PC-3 (cell line): ENCODE measurements around the gene RHOG. TPM values are rescaled to one million over a fixed set of nuclear protein-coding genes. Genes with fewer than 3 reads are reported as not detected.

Source experiments
- ATAC-seq: fragments of 200-7000 bp; cut with Tn5 transposase; 2 replicates; pipeline ENCODE4 v1.9.1; 2020; ENCODE audit warnings: mild to moderate bottlenecking, moderate library complexity
- BruUV-seq: library from RNA; stranded (reverse); fragments of 400-500 nt; replicated peaks from 2 replicates; lab custom pipeline; 2021; lab: Mats Ljungman, UMichigan
- CTCF ChIA-PET: fragments of 300-600 bp; sonication (Branson Sonifier 250); formaldehyde crosslinking; loops from one replicate; lab custom pipeline; 2022; ENCODE audit warnings: antibody characterized with exemption; lab: Charles Lee
- POLR2A ChIA-PET: fragments of 300-600 bp; sonication (Branson Sonifier 250); formaldehyde crosslinking; loops from one replicate; lab custom pipeline; 2022; ENCODE audit warnings: antibody characterized with exemption; ENCODE audit not compliant: unreplicated experiment; lab: Charles Lee
- DNase-seq: peaks from one replicate; pipeline ENCODE4 v3.0.0-alpha.2; 2015
- H2AFZ ChIP-seq: fragments of 300-600 bp; sonication (generic); 2 replicates; pipeline ENCODE4 v1.6.0; 2016; ENCODE audit warnings: antibody characterized with exemption, low read length
- H3F3A ChIP-seq: fragments of 300-600 bp; sonication (generic); one replicate; pipeline ENCODE4 v1.6.0; 2017; ENCODE audit warnings: antibody characterized with exemption, low read length, control low read depth, mild to moderate bottlenecking; ENCODE audit not compliant: unreplicated experiment
- H3K27ac ChIP-seq: fragments of 300-600 bp; sonication (generic); 2 replicates; pipeline ENCODE4 v1.5.1; 2016; ENCODE audit warnings: mild to moderate bottlenecking, low read length
- H3K27me3 ChIP-seq: fragments of 300-600 bp; sonication (generic); 2 replicates; pipeline ENCODE4 v1.6.1; 2016; ENCODE audit warnings: low read length, mixed read lengths
- H3K36me3 ChIP-seq: fragments of 300-600 bp; sonication (generic); 2 replicates; pipeline ENCODE4 v1.6.1; 2016; ENCODE audit warnings: low read depth, mixed run types, low read length, mixed read lengths
- H3K4me1 ChIP-seq: fragments of 300-600 bp; sonication (generic); 2 replicates; pipeline ENCODE4 v1.5.1; 2016; ENCODE audit warnings: low read length; ENCODE audit not compliant: insufficient read depth
- H3K4me2 ChIP-seq: fragments of 300-600 bp; sonication (generic); 2 replicates; pipeline ENCODE4 v1.6.0; 2016; ENCODE audit warnings: low read length
- H3K4me3 ChIP-seq: fragments of 300-600 bp; sonication (generic); 2 replicates; pipeline ENCODE4 v1.5.1; 2016; ENCODE audit warnings: mild to moderate bottlenecking, low read length, mixed read lengths
- H3K79me2 ChIP-seq: fragments of 300-600 bp; sonication (generic); 2 replicates; pipeline ENCODE4 v1.6.1; 2017; ENCODE audit warnings: low read length, mixed read lengths
- H3K9ac ChIP-seq: fragments of 300-600 bp; sonication (generic); 2 replicates; pipeline ENCODE4 v1.6.0; 2016; ENCODE audit warnings: mild to moderate bottlenecking, low read length
- H3K9me2 ChIP-seq: fragments of 300-600 bp; sonication (generic); replicated peaks from 2 replicates; pipeline ENCODE4 v1.6.1; 2016; ENCODE audit warnings: mixed run types, low read length, mixed read lengths
- H3K9me3 ChIP-seq: fragments of 300-600 bp; sonication (generic); 2 replicates; pipeline ENCODE4 v1.6.1; 2016; ENCODE audit warnings: low read length, mixed read lengths
- H4K20me1 ChIP-seq: fragments of 300-600 bp; sonication (generic); 2 replicates; pipeline ENCODE4 v1.6.1; 2016; ENCODE audit warnings: low read length, mixed read lengths
- CTCF ChIP-seq: fragments of 300-600 bp; sonication (generic); conservative IDR thresholded peaks from 2 replicates; pipeline ENCODE4 v1.5.1; 2017; ENCODE audit warnings: antibody characterized with exemption, low read depth, mild to moderate bottlenecking, low read length
- EZH2 ChIP-seq: fragments of 300-600 bp; sonication (generic); IDR thresholded peaks from one replicate; pipeline ENCODE4 v1.6.1; 2017; ENCODE audit warnings: antibody characterized with exemption, mild to moderate bottlenecking, low read length; ENCODE audit not compliant: unreplicated experiment
- EZH2phosphoT487 ChIP-seq: fragments of 300-600 bp; sonication (generic); IDR thresholded peaks from 2 replicates; pipeline ENCODE4 v1.6.1; 2018; ENCODE audit warnings: mild to moderate bottlenecking, antibody characterized with exemption, low read length, borderline replicate concordance
- intact Hi-C: fragments of 100-400 bp; cut with micrococcal nuclease; formaldehyde crosslinking; loops from 2 replicates; pipeline ENCODE4 v1.9.0; 2023
- total RNA-seq: library from RNA; depleted of rRNA; stranded (reverse); fragments of >200 nt; gene quantifications from 2 replicates; pipeline ENCODE4 v1.2.3, GENCODE V29; 2014

The RHOG gene
- total RNA-seq, 1 experiment from 2014 or later: 31.2 TPM

GRCh38 chr11:3834349-3834663 is 6.5 kb downstream of the RHOG start:
- no peaks in the 10 kb centered on the region for H3F3A ChIP-seq
- POLR2A ChIA-PET: no interaction called here
- no peaks in the 10 kb centered on the region for H3K27me3 ChIP-seq
- intact Hi-C loops: no loop called here
- H3K9me2 ChIP-seq: no peaks in the 10 kb centered on the region
- peaks cover 3% of the 10 kb centered on the region for H3K4me1 ChIP-seq
- DNase-seq (no peak), ATAC-seq (no peak)
- TF ChIP-seq EZH2phosphoT487 (no peak), EZH2 (no peak), CTCF (no peak)
- H3K4me3 ChIP-seq: no peak overlapping the region
- H3K9me3 ChIP-seq: no peaks in the 10 kb centered on the region
- peaks cover 11% of the 10 kb centered on the region; the same call in 1 of the 2 replicates for H3K36me3 ChIP-seq
- no peak overlapping the region for H3K9ac ChIP-seq
- no peak overlapping the region for H3K4me2 ChIP-seq
- BruUV-seq: no TSS peak
- H2AFZ ChIP-seq: no peak overlapping the region
- H3K27ac ChIP-seq: no peak overlapping the region
- peaks cover 7% of the 10 kb centered on the region for H4K20me1 ChIP-seq
- peaks cover 76% of the 10 kb centered on the region for H3K79me2 ChIP-seq
- CTCF ChIA-PET: no interaction called here

- H3K9me3 ChIP-seq: no peaks in the 10 kb centered on the region
- peaks cover 5% of the 10 kb centered on the region; the same call in 1 of the 2 replicates for H4K20me1 ChIP-seq
- no TSS peak for BruUV-seq
- ChIA-PET CTCF (no interaction called here), POLR2A (no interaction called here)
- no peaks in the 10 kb centered on the region for H3K27me3 ChIP-seq
- H2AFZ ChIP-seq: no peak overlapping the region
- H3K9ac ChIP-seq: no peak overlapping the region
- H3K4me3 ChIP-seq: no peak overlapping the region
- no peaks in the 10 kb centered on the region for H3K4me1 ChIP-seq
- H3K4me2 ChIP-seq: no peak overlapping the region
- intact Hi-C loops: no loop called here
- no peaks in the 10 kb centered on the region for H3F3A ChIP-seq
- no peaks in the 10 kb centered on the region for H3K9me2 ChIP-seq
- TF ChIP-seq EZH2phosphoT487 (no peak), CTCF (no peak), EZH2 (no peak)
- ATAC-seq (no peak), DNase-seq (no peak)
- H3K27ac ChIP-seq: no peak overlapping the region
- H3K79me2 ChIP-seq: peaks cover 67% of the 10 kb centered on the region
- H3K36me3 ChIP-seq: peaks cover 11% of the 10 kb centered on the region; the same call in 1 of the 2 replicates
Observed at GRCh38 chr11:3833449-3833848, 7.3 kb downstream of the RHOG start.

- H3K4me3 ChIP-seq: no peak overlapping the region
- no peak overlapping the region for H2AFZ ChIP-seq
- H3K9me2 ChIP-seq: no peaks in the 10 kb centered on the region
- DNase-seq (no peak), ATAC-seq (no peak)
- TF ChIP-seq EZH2 (no peak), EZH2phosphoT487 (no peak), CTCF (no peak)
- no peaks in the 10 kb centered on the region for H3F3A ChIP-seq
- H3K79me2 ChIP-seq: peaks cover 61% of the 10 kb centered on the region
- no peaks in the 10 kb centered on the region for H3K4me1 ChIP-seq
- no peak overlapping the region for H3K9ac ChIP-seq
- CTCF ChIA-PET: no interaction called here
- H3K36me3 ChIP-seq: peaks cover 11% of the 10 kb centered on the region; the same call in 1 of the 2 replicates
- intact Hi-C loops: no loop called here
- H3K27me3 ChIP-seq: no peaks in the 10 kb centered on the region
- no TSS peak for BruUV-seq
- POLR2A ChIA-PET: no interaction called here
- H3K9me3 ChIP-seq: no peaks in the 10 kb centered on the region
- no peak overlapping the region for H3K27ac ChIP-seq
- H3K4me2 ChIP-seq: no peak overlapping the region
- H4K20me1 ChIP-seq: peaks cover 5% of the 10 kb centered on the region; the same call in 1 of the 2 replicates
Observed at GRCh38 chr11:3832816-3833215, 7.9 kb downstream of the RHOG start.
